Suprapubic skin (tissue), 4 donors: Measurements from ENCODE around the gene PHRF1. TPM values are rescaled to one million over a fixed set of nuclear protein-coding genes. Genes with fewer than 3 reads are reported as not detected.
A peak's percentile ranks its signal among the peaks of the same experiment; 100 is the strongest.

Experiments used
- DNase-seq, 2 donors: peaks; one replicate each; pipeline ENCODE4 v3.0.0-alpha.2; 2019; ENCODE audit warnings: low spot score in 2 of 2
- H3K27ac ChIP-seq: fragments of 200-600 bp; sonication (generic); one replicate; pipeline ENCODE4 v1.5.1; 2019
- H3K27me3 ChIP-seq: fragments of 200-600 bp; sonication (generic); one replicate; pipeline ENCODE4 v1.5.1; 2019
- H3K36me3 ChIP-seq: fragments of 200-600 bp; sonication (generic); one replicate; pipeline ENCODE4 v1.5.1; 2019
- H3K4me1 ChIP-seq: fragments of 200-600 bp; sonication (generic); one replicate; pipeline ENCODE4 v1.5.1; 2019
- H3K4me3 ChIP-seq: fragments of 200-600 bp; sonication (generic); one replicate; pipeline ENCODE4 v1.5.1; 2019; ENCODE audit warnings: mild to moderate bottlenecking
- H3K9me3 ChIP-seq: fragments of 200-600 bp; sonication (generic); one replicate; pipeline ENCODE4 v1.5.1; 2019
- CTCF ChIP-seq, 2 donors: fragments of 200-600 bp in 1 of 2; fragments of 450-650 bp in 1 of 2; sonication (generic) in 1 of 2; IDR thresholded peaks; one replicate each; pipeline ENCODE4 v1.5.1; 2016 to 2019; ENCODE audit warnings: antibody characterized with exemption in 2 of 2, mild to moderate bottlenecking in 1 of 2, moderate library complexity in 1 of 2
- EP300 ChIP-seq: sonication (generic); formaldehyde crosslinking; IDR thresholded peaks from one replicate; pipeline ENCODE4 v1.6.1; 2017; ENCODE audit warnings: antibody characterized with exemption
- POLR2A ChIP-seq, 2 donors: fragments of 450-650 bp; IDR thresholded peaks; one replicate each; pipeline ENCODE4 v1.6.1; 2017; ENCODE audit warnings: antibody characterized with exemption in 2 of 2, mild to moderate bottlenecking in 2 of 2, moderate library complexity in 2 of 2
- POLR2AphosphoS5 ChIP-seq, 3 donors: sonication (generic); formaldehyde crosslinking; IDR thresholded peaks; one replicate each; pipeline ENCODE4 v1.6.1; 2017; ENCODE audit warnings: antibody characterized with exemption in 3 of 3
- WGBS: methylation state at CpG from one replicate; pipeline ENCODE4 v1.1.5; 2018; 5-methylcytosine and 5-hydroxymethylcytosine counted together
- total RNA-seq, 4 donors: library from RNA; depleted of rRNA; stranded (reverse); fragments of >200 nt; gene quantifications; one replicate each; pipeline ENCODE4 v1.1.0, GENCODE V29; 2016

Gene PHRF1
- total RNA-seq, 4 donors from 2014 or later: 27.9 to 55.6 (median 42.0) TPM

GRCh38 chr11:530960-531831 is 45.1 kb upstream of the PHRF1 start:
- peak; percentile 64 to 74 for DNase-seq

GRCh38 chr11:531919-532526 is 44.2 kb upstream of the PHRF1 start:
- Histone ChIP-seq H3K4me1 (peaks cover 42% of the 10 kb centered on the region), H3K9me3 (no peaks in the 10 kb centered on the region), H3K36me3 (peaks cover 31% of the 10 kb centered on the region), H3K27me3 (no peaks in the 10 kb centered on the region), H3K4me3 (no peak overlapping the region), H3K27ac (no peak overlapping the region)
- no peak for TF ChIP-seq POLR2A (IDR thresholded peaks at IDR 0.05)
- TF ChIP-seq POLR2AphosphoS5 (IDR thresholded peaks at IDR 0.05): no peak
- no peak for TF ChIP-seq CTCF (IDR thresholded peaks at IDR 0.05)
- TF ChIP-seq EP300: no peak
- WGBS: 91% methylated on average over 8 of the region's 18 CpGs
- DNase-seq: no peak

More at GRCh38 chr11:530960-531831, 45.1 kb upstream of the PHRF1 start:
- Histone ChIP-seq H3K27ac (no peak overlapping the region), H3K9me3 (no peaks in the 10 kb centered on the region), H3K36me3 (peaks cover 31% of the 10 kb centered on the region), H3K4me3 (no peak overlapping the region), H3K27me3 (no peaks in the 10 kb centered on the region), H3K4me1 (peaks cover 34% of the 10 kb centered on the region)
- 86% methylated on average over 17 of the region's 28 CpGs for WGBS
- TF ChIP-seq EP300 (no peak), POLR2AphosphoS5 (IDR thresholded peaks at IDR 0.05) (no peak), POLR2A (IDR thresholded peaks at IDR 0.05) (no peak), CTCF (IDR thresholded peaks at IDR 0.05) (no peak)

GRCh38 chr11:532527-532985 is 43.7 kb upstream of the PHRF1 start:
- TF ChIP-seq CTCF (IDR thresholded peaks at IDR 0.05): no peak
- TF ChIP-seq EP300: no peak
- TF ChIP-seq POLR2AphosphoS5 (IDR thresholded peaks at IDR 0.05): no peak
- TF ChIP-seq POLR2A (IDR thresholded peaks at IDR 0.05): no peak
- no peaks in the 10 kb centered on the region for H3K27me3 ChIP-seq
- peaks cover 47% of the 10 kb centered on the region for H3K4me1 ChIP-seq
- 66% methylated on average over 7 of the region's 23 CpGs for WGBS
- H3K9me3 ChIP-seq: no peaks in the 10 kb centered on the region
- H3K36me3 ChIP-seq: peaks cover 31% of the 10 kb centered on the region
- no peak overlapping the region for H3K4me3 ChIP-seq
- peak in 1 of 2 donors; percentile 79 for DNase-seq
- H3K27ac ChIP-seq: no peak overlapping the region

GRCh38 chr11:532986-533585 is 43.2 kb upstream of the PHRF1 start:
- no peak for TF ChIP-seq EP300
- H3K27me3 ChIP-seq: no peaks in the 10 kb centered on the region
- H3K4me1 ChIP-seq: peaks cover 52% of the 10 kb centered on the region
- no peaks in the 10 kb centered on the region for H3K9me3 ChIP-seq
- H3K36me3 ChIP-seq: peaks cover 31% of the 10 kb centered on the region
- DNase-seq: peak; percentile 71 to 79
- no peak overlapping the region for H3K27ac ChIP-seq
- 62% methylated on average over 14 of the region's 33 CpGs for WGBS
- peak overlapping the region; percentile 91 for H3K4me3 ChIP-seq

GRCh38 chr11:533586-534395 is 42.5 kb upstream of the PHRF1 start:
- no peaks in the 10 kb centered on the region for H3K9me3 ChIP-seq
- H3K27me3 ChIP-seq: no peaks in the 10 kb centered on the region
- peak; percentile 69 to 80 for DNase-seq
- H3K27ac ChIP-seq: peak overlapping the region; percentile 20
- peaks cover 52% of the 10 kb centered on the region for H3K4me1 ChIP-seq
- peak overlapping the region; percentile 91 for H3K4me3 ChIP-seq
- WGBS: 78% methylated on average over 18 of the region's 37 CpGs
- TF ChIP-seq POLR2AphosphoS5 (IDR thresholded peaks at IDR 0.05) (no peak), POLR2A (IDR thresholded peaks at IDR 0.05) (no peak), CTCF (IDR thresholded peaks at IDR 0.05) (no peak), EP300 (no peak)
- peaks cover 31% of the 10 kb centered on the region for H3K36me3 ChIP-seq
